ENCODE results near the gene RGS10.
"Not testable (repeated sequence)": the region's sequence is repeated elsewhere in the genome, so short reads cannot be mapped to it uniquely, and the experiment has no call there.

RGS10 gene

GRCh38 chr10:119567978-119568377 is 25.5 kb upstream of the RGS10 start:
- DNase-seq: no peak
- Histone ChIP-seq H3K27me3 (replicated peaks) (no peaks in the 10 kb centered on the region), H3K36me3 (replicated peaks) (peaks cover 5% of the 10 kb centered on the region), H3K27ac (no peak overlapping the region), H3K4me3 (ENCODE audit: low read depth, low read length) (no peak overlapping the region)
- TF ChIP-seq, protein P1, sequence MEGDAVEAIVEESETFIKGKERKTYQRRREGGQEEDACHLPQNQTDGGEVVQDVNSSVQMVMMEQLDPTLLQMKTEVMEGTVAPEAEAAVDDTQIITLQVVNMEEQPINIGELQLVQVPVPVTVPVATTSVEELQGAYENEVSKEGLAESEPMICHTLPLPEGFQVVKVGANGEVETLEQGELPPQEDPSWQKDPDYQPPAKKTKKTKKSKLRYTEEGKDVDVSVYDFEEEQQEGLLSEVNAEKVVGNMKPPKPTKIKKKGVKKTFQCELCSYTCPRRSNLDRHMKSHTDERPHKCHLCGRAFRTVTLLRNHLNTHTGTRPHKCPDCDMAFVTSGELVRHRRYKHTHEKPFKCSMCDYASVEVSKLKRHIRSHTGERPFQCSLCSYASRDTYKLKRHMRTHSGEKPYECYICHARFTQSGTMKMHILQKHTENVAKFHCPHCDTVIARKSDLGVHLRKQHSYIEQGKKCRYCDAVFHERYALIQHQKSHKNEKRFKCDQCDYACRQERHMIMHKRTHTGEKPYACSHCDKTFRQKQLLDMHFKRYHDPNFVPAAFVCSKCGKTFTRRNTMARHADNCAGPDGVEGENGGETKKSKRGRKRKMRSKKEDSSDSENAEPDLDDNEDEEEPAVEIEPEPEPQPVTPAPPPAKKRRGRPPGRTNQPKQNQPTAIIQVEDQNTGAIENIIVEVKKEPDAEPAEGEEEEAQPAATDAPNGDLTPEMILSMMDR (IDR thresholded peaks at IDR 0.05; ENCODE audit: low read depth, low read length, missing control alignments): no peak
- in situ Hi-C loops (cut with HindIII; ENCODE audit: low pct_ligation_motif_present, low sequenced_read_pairs): no loop called here

GRCh38 chr10:119562097-119562496 is 19.6 kb upstream of the RGS10 start:
- DNase-seq: no peak
- Histone ChIP-seq H3K27me3 (replicated peaks) (no peaks in the 10 kb centered on the region), H3K4me3 (ENCODE audit: low read depth, low read length) (no peak overlapping the region), H3K36me3 (replicated peaks) (no peaks in the 10 kb centered on the region), H3K27ac (no peak overlapping the region)
- in situ Hi-C loops (cut with HindIII; ENCODE audit: low pct_ligation_motif_present, low sequenced_read_pairs): no loop called here
- TF ChIP-seq, protein P1 (IDR thresholded peaks at IDR 0.05; ENCODE audit: low read depth, low read length, missing control alignments): no peak

DNA sequence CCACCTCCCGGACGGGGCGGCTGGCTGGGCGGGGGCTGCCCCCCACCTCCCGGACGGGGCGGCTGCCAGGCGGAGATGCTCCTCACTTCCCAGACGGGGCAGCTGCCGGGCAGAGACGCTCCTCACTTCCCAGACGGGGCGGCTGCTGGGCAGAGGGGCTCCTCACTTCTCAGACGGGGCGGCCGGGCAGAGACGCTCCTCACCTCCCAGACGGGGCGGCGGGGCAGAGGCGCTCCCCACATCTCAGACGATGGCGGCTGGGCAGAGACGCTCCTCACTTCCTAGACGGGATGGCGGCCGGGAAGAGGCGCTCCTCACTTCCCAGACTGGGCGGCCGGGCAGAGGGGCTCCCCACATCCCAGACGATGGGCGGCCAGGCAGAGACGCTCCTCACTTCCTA is 17.0 kb upstream of the RGS10 start:
- H3K36me3 ChIP-seq (replicated peaks); in situ Hi-C loops (cut with HindIII; ENCODE audit: low pct_ligation_motif_present, low sequenced_read_pairs); DNase-seq; H3K27ac ChIP-seq; H3K4me3 ChIP-seq (ENCODE audit: low read depth, low read length); H3K27me3 ChIP-seq (replicated peaks): not testable (repeated sequence)

- H3K27me3 ChIP-seq (replicated peaks); H3K36me3 ChIP-seq (replicated peaks); DNase-seq; in situ Hi-C loops (cut with HindIII; ENCODE audit: low pct_ligation_motif_present, low sequenced_read_pairs); H3K4me3 ChIP-seq (ENCODE audit: low read depth, low read length); H3K27ac ChIP-seq: not testable (repeated sequence)
These were observed 13.6 kb upstream of the RGS10 start for GRCh38 chr10:119556081-119556480.

DNA sequence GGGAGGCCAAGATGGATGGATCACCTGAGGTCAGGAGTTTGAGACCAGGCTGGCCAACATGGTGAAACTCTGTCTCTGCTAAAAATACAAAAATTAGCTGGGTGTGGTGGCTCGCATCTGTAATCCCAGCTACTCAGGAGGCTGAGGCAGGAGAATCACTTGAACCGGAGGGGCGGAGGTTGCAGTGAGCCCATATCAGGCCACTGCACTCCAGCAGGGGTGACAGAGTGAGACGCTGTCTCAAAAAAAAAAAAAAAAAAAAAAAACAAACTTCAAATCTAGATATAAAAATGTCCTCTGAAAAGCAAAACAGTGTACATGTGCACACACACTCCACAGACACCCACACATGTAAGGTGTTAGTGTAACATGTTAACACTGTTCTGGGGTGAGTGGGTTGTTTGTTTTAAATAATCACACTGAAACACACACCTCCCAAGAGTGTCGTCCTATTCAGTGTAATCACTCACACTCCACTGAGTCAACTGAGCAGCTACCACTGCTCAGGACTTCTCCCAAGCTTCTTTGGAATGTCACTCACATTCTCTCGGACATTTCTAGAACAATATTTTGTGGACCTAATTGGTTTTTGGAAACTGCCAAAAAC is 12.8 kb upstream of the RGS10 start:
- H3K27me3 ChIP-seq (replicated peaks): no peaks in the 10 kb centered on the region
- no peak for DNase-seq
- H3K4me3 ChIP-seq (ENCODE audit: low read depth, low read length): no peak overlapping the region
- TF ChIP-seq, protein P1 (IDR thresholded peaks at IDR 0.05; ENCODE audit: low read depth, low read length, missing control alignments): no peak
- H3K36me3 ChIP-seq (replicated peaks): no peaks in the 10 kb centered on the region
- in situ Hi-C loops (cut with HindIII; ENCODE audit: low pct_ligation_motif_present, low sequenced_read_pairs): no loop called here
- H3K27ac ChIP-seq: no peak overlapping the region

GRCh38 chr10:119550827-119551226 is 8.3 kb upstream of the RGS10 start:
- no peak overlapping the region for H3K27ac ChIP-seq
- in situ Hi-C loops (cut with HindIII; ENCODE audit: low pct_ligation_motif_present, low sequenced_read_pairs): no loop called here
- DNase-seq: no peak
- H3K36me3 ChIP-seq (replicated peaks): no peaks in the 10 kb centered on the region
- H3K27me3 ChIP-seq (replicated peaks): peaks cover 2% of the 10 kb centered on the region
- TF ChIP-seq, protein P1 (IDR thresholded peaks at IDR 0.05; ENCODE audit: low read depth, low read length, missing control alignments): no peak
- no peak overlapping the region for H3K4me3 ChIP-seq (ENCODE audit: low read depth, low read length)

All from brain microvascular endothelial cell (primary cell).